ENCODE results near the gene SMURF1.

GRCh38 chr7:99006739-99007424, 137.0 kb downstream of the SMURF1 start:
- TF ChIP-seq POLR2A (IDR thresholded peaks at IDR 0.05), result no peak
- TF ChIP-seq, protein P1, sequence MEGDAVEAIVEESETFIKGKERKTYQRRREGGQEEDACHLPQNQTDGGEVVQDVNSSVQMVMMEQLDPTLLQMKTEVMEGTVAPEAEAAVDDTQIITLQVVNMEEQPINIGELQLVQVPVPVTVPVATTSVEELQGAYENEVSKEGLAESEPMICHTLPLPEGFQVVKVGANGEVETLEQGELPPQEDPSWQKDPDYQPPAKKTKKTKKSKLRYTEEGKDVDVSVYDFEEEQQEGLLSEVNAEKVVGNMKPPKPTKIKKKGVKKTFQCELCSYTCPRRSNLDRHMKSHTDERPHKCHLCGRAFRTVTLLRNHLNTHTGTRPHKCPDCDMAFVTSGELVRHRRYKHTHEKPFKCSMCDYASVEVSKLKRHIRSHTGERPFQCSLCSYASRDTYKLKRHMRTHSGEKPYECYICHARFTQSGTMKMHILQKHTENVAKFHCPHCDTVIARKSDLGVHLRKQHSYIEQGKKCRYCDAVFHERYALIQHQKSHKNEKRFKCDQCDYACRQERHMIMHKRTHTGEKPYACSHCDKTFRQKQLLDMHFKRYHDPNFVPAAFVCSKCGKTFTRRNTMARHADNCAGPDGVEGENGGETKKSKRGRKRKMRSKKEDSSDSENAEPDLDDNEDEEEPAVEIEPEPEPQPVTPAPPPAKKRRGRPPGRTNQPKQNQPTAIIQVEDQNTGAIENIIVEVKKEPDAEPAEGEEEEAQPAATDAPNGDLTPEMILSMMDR (IDR thresholded peaks at IDR 0.05), result no peak

Data from body of pancreas (tissue), 4 donors.